IPS-15b (cell line): ENCODE data around the gene CDKN1A.

Source experiments
- H3K27me3 ChIP-seq: one replicate; pipeline ENCODE4 v1.6.1; 2013; ENCODE audit warnings: low read length; ENCODE audit not compliant: control insufficient read depth, insufficient read depth
- H3K36me3 ChIP-seq: one replicate; pipeline ENCODE4 v1.6.1; 2013; ENCODE audit warnings: low read length; ENCODE audit not compliant: control insufficient read depth, insufficient read depth
- H3K4me1 ChIP-seq: one replicate; pipeline ENCODE4 v1.6.1; 2013; ENCODE audit warnings: mild to moderate bottlenecking, low read length; ENCODE audit not compliant: control insufficient read depth, insufficient read depth
- H3K4me3 ChIP-seq: one replicate; pipeline ENCODE4 v1.5.1; 2013; ENCODE audit warnings: low read depth, low read length
- H3K9ac ChIP-seq: one replicate; pipeline ENCODE4 v1.6.1; 2013; ENCODE audit warnings: low read depth, mild to moderate bottlenecking, low read length
- H3K9me3 ChIP-seq: one replicate; pipeline ENCODE4 v1.6.1; 2013; ENCODE audit warnings: mild to moderate bottlenecking, low read length; ENCODE audit not compliant: control insufficient read depth, insufficient read depth

CDKN1A gene

GRCh38 chr6:36730424-36731380, 52.2 kb downstream of the CDKN1A start:
- Histone ChIP-seq H3K9ac (no peak overlapping the region), H3K4me1 (peaks cover 10% of the 10 kb centered on the region), H3K4me3 (no peak overlapping the region), H3K27me3 (no peaks in the 10 kb centered on the region), H3K9me3 (no peaks in the 10 kb centered on the region), H3K36me3 (no peaks in the 10 kb centered on the region)

- peaks cover 10% of the 10 kb centered on the region for H3K4me1 ChIP-seq
- no peak overlapping the region for H3K4me3 ChIP-seq
Observed at GRCh38 chr6:36731622-36732310, 53.3 kb downstream of the CDKN1A start.

DNA sequence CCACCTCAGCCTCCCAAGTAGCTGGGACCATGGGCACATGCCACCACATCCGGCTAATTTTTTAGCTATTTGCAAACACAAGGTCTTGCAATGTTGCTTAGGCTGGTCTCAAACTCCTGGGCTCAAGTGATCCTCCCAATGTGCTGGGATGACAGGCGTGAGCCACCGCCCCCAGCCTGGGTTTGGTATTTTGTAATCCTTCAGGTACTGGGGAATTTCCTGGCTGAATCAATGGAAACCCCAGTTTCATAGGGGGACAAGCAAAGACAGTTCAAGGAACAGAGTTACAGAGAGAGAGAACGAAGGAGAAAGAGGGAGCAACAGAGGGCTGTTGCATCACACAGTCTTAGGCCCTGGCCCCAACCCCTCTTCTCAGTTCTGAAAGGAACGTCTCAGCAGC, 54.8 kb downstream of the CDKN1A start:
- H3K9ac ChIP-seq = no peak overlapping the region
- peaks cover 10% of the 10 kb centered on the region for H3K4me1 ChIP-seq
- H3K4me3 ChIP-seq = no peak overlapping the region
- no peaks in the 10 kb centered on the region for H3K9me3 ChIP-seq
- H3K36me3 ChIP-seq = no peaks in the 10 kb centered on the region
- no peaks in the 10 kb centered on the region for H3K27me3 ChIP-seq

More at GRCh38 chr6:36731622-36732310, 53.3 kb downstream of the CDKN1A start:
- H3K9me3 ChIP-seq = no peaks in the 10 kb centered on the region
- no peaks in the 10 kb centered on the region for H3K27me3 ChIP-seq
- H3K9ac ChIP-seq = no peak overlapping the region
- no peaks in the 10 kb centered on the region for H3K36me3 ChIP-seq

DNA sequence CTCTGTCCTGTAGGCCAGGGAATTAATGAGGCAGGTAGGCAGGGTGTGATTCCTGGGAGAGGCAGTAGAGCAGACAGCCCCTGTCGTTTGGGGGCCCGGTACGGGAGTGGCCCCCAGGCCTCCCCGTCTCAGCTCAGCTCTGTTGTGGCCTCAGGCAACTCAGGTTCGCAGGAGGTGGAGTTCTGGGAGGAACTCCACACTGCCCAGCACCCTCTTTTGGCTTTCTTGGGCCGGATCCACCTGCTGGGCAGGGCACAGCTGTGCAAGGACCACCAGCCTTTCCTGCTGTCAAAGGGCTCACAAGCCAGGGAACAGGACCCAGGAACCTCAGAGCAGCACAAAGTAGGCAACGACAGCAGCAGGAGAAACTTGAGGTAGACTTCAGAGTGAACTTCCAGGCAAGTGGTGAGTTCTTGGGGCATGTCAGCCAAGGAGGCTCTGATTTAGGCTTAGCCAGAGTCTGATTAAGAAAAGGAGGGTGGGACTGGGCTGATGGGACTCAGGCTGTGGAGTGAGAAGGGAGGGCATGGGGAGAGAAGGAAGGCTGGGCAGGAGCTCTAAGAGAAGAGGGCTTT, 56.1 kb downstream of the CDKN1A start:
- Histone ChIP-seq H3K4me1 (peaks cover 10% of the 10 kb centered on the region), H3K27me3 (no peaks in the 10 kb centered on the region), H3K9me3 (no peaks in the 10 kb centered on the region), H3K36me3 (no peaks in the 10 kb centered on the region), H3K9ac (no peak overlapping the region), H3K4me3 (no peak overlapping the region)

- Histone ChIP-seq H3K27me3 (no peaks in the 10 kb centered on the region), H3K9ac (no peak overlapping the region), H3K9me3 (no peaks in the 10 kb centered on the region), H3K4me3 (no peak overlapping the region), H3K36me3 (no peaks in the 10 kb centered on the region), H3K4me1 (peaks cover 10% of the 10 kb centered on the region)
Observed at GRCh38 chr6:36735110-36736071, 56.9 kb downstream of the CDKN1A start.
